Activated CD4-positive, alpha-beta T cell treated with anti-CD3 and anti-CD28 coated beads, Interleukin-2, amount 50 U/mL, for 48 hours (primary cell): ENCODE data around the gene MICB.

Experiments used
- DNase-seq, 2 experiments: peaks; one replicate each; pipeline ENCODE4 v3.0.0-alpha.2; 2020

MICB gene

DNA sequence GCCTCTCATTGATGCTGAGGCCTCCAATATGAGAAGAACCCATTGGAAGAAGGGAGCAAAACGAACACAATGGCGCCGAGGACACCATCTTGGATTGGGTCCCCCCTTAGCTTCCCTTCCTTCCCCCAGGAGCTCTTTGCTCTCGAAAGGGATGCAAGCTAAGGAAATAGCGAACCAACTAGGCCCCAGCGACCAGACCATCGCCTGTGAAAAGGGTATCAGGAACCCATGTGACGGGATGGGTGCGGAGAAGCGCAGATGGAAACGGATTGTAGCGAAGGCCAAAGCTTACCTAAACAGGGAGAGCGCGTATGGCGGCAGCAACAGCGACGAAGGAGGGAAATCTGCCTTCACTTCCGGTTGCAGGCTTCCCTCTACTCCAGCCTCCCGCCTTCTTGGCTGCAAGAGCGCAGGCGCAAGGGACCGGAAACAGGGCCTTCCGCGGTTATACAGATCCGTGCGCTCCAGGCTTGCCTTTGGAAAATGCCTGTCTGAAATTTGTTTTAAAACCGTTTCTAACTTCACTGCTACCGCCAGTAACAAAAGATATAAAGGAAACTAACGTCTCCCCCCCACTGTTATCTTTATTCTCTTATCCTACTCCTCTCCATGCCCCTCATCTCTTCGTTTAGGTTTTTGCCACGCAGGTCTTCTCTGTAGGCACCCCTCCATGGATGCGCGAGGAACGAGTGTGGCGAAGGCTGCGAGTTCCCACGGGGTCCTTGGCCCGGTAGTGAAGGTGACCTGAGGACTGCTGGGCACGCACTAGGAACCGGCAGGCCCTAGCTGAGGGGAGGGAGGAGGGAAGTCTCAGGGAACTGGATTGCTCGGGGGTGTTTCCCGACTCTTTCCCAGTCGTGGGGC, 43.9 kb downstream of the MICB start, which contains the start of gene DDX39B:
Gene DDX39B (minus strand): TSS at position 346 of the 864 bp plus-strand sequence. CDS start 1,471 bp downstream, outside the sequence.
- DNase-seq = peak; percentile 91 to 94

DNA sequence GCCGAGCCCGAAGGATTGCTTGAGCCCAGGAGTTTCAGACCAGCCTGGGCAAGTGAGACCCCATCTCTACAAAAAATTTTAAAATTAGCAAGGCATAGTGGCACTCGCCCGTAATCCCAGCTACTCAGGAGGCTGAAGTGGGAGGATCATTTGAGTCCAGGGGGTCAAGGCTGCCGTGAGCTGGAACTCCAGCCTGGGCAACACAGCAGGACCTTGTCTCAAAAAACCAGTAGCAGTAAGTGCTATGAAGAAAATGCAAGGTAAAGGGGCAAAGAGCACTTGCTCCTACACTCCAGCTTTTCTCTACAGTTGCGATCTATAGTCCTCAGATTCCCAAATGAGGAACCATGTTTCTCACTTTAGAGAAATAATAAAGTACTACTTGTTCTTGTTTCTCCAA, 45.7 kb downstream of the MICB start:
- DNase-seq = no peak

DNA sequence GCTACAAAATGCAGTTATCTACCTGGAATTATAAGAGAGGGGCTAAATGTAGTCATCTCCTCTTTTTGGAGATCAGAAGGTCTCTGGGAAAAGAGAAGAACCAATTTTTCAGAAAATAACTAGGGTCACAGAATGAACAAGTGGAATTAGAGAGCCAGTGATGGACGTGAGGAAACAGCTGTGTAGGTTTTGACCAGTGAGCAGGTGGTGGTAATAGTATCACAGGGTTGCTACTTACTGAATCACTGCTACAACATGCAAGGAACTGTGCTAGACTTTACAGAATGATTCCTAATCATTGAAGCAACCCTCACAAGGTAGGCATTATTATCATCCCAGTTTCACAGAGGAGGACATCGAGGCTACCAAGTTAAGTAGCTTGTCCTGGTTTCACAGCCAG, 46.7 kb downstream of the MICB start:
- DNase-seq = no peak

DNA sequence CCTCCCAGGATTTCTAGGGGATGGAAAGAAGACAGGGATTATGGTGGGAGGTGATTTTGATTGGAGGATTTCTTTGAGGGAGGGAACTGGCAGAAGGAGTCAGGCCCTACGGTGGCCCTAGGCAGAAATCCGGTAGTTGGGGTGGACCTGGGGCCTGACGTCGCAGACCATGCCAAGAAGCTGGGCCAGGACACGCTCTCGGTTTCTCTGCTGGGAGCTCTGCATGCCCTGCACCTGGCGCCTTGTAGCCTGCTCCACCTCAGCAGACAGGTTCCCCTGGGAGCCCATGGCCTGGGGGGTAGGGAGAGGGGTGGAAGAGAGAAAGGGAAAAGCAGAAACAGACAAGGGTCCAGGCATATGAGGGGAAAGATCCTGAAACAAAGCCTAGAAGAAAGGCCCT, 47.3 kb downstream of the MICB start:
- DNase-seq = no peak

DNA sequence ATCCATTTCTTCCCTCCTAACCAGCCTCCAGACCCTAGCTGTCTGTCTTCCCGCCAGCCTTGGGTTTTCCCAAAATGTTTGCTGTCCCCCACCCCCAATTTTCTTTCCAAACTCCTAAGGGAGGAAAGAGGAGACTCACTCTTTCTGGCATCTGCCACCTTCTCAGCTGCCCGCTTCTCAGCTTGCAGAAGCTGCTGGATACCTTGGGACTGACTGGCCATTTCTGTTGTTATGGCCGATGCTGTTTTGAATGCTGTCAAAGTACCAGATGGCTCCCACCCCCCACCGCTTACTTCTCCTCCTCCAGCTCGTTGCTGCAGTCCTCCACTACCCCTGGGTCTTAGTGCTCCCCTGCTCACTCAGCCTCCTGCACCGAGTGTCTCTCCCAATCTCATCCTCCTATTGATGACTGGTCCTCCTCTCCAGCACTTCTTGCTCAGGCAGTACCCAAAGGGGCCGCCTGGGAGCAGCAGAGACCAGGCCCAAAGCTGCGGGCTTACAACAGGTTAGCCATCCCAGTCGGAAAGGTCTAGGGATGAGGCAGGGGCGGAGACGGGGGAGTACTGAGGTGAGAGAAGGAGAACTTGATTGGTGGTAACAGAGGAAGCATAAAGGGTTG, 48.5 kb downstream of the MICB start, which contains the start of gene ATP6V1G2:
Gene ATP6V1G2 (minus strand): TSS at position 270 of the 619 bp plus-strand sequence. CDS start 49 bp downstream, at position 221.
- peak; percentile 93 to 96 for DNase-seq

DNA sequence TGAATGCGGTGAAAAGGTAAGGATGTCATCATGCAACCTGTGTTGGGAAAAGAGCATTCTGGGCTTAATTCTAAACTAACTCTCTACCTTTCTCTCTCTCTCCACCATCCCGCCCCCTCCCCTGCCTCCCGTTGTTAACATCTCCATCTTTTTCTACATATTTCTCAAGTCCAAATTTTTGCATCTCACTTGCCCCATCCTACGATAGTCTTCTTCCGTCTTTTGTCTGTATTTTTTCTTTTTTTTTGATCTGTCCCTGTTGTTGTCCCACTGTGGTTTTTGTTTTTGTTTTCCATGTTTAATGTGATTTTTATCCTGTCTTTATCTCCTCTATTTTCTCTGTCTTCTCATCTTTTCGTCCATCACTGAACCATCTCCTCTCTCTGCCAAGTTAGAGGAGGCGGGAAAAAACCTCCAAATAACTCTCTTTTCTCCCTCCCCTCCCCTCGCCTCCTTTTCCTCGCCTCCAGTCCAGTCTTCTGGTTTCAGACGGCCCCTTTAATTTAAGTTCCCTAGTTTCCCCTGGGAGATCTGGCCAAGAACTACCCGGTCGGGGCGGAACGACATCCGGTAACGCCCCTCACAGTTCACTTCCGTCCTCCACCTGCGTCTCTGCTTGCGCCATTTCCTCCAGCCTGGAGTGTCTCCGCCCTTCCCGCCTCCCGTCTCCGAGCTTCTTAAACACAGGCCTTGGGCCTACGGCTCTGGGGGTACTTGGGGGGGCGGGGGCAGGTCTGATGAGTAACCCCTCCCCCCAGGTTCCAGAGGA, 49.2 kb downstream of the MICB start, which contains the start of gene NFKBIL1:
Gene NFKBIL1 (plus strand): TSS at position 651 of the 769 bp plus-strand sequence. CDS start 87 bp downstream, at position 738.
- DNase-seq = peak; percentile 91 to 95

DNA sequence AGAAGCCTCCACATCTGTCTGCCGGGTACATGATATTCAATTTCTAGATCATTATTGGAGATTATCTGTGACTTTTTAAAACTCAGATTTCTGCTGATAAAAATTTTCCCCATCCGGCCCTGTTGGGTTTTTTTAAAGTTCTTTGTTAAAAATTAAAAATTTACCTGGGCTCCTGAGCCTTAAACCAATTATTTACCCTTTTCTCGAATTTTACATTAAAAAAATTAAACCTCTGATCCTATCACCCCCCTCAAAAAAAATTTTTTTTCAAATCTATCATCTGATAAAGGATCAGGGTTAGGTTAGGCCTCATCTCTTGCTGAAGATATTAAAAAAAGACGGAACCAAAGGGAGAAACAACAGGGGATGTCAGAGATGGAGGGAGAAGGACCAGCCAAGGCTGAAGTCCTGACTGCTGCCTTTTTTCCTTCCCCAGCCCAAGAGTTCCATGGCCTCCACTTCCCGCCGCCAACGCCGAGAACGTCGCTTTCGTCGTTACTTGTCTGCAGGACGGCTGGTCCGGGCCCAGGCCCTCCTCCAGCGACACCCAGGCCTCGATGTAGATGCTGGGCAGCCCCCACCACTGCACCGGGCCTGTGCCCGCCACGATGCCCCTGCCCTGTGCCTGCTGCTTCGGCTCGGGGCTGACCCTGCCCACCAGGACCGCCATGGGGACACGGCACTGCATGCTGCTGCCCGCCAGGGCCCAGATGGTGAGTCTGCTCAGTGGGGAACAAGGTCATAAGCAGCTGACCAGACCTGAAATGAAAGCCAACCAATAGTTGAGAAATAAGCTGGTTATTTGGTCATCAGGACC, 50.0 kb downstream of the MICB start:
- DNase-seq = no peak

DNA sequence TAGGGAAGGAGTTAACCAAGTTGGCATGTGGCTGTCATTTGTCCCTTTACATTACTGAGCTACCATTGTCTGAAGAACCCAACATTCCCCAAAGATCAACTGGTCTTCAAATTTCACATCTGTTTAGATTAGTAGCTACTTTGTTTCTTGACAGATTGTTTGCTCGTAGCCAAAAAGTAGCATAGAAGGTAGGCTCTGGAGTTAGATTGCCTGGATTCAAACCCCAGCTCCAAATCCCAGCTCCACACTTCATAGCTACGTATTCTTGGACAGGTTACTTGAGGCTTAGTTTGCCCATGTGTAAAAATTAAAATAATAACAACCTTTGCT, 50.6 kb downstream of the MICB start:
- DNase-seq = no peak

DNA sequence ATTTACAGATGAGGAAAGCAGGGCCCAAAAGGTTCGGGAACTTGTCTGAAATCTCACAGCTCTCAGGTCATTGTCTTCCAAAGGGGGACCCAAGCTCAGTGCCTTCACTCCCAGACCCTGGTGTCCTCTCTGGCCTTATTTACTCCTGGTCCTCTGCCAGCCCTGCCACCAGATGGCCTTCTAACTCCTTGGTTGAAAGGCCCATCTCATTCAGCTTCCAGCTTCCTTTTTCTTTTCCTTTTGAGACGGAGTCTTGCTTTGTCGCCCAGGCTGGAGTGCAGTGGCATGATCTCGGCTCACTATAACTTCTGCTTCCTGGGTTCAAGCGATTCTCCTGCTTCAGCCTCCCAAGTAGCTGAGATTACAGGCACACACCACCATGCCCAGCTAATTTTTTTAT, 53.4 kb downstream of the MICB start:
- DNase-seq = peak; percentile 65 to 73

DNA sequence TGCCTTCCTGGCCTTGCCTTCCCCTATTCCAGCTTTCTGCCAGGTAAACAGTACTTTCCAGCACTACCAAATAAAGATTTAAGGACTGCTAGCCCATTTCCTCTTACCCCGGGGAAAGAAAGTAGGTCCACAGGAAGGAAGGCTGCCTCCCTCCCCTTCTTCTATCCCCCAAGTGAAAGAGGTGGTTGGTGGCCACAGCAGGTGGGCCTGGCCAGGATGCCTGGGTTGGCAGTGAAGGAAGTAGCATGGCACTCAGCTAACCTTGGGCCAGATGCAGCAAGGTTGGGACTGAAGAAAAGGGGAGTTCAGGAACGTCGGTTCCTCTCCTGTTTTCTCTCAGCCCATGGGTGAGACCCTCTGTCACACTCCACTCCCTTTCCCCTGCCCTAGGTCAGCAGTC, 58.4 kb downstream of the MICB start:
- no peak for DNase-seq

DNA sequence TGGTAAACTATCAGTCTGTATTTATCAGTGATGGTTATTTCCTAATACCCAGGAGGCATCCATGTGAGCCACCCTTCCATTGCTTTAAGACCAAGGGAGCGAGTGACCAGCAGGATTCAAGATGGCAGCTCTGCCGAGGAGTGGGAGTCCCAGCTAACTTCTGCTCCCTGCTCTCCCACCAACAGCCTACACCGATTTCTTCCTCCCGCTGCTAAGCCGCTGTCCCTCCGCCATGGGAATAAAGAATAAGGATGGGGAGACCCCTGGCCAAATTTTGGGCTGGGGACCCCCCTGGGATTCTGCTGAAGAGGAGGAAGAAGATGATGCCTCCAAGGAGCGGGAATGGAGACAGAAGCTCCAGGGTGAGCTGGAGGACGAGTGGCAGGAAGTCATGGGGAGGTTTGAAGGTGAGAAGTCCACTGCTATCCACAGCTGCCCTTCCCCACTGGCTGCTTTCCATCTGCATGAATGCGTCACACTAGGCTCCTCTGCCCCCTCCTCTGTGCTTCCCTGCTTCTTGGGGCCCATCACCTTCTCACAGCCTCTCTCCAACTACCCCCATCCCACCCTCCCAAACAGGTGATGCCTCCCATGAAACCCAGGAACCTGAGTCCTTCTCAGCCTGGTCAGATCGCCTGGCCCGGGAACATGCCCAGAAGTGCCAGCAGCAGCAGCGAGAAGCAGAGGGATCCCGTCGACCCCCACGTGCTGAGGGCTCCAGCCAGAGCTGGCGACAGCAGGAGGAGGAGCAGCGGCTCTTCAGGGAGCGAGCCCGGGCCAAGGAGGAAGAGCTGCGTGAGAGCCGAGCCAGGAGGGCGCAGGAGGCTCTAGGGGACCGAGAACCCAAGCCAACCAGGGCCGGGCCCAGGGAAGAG, 59.7 kb downstream of the MICB start:
- DNase-seq = no peak

DNA sequence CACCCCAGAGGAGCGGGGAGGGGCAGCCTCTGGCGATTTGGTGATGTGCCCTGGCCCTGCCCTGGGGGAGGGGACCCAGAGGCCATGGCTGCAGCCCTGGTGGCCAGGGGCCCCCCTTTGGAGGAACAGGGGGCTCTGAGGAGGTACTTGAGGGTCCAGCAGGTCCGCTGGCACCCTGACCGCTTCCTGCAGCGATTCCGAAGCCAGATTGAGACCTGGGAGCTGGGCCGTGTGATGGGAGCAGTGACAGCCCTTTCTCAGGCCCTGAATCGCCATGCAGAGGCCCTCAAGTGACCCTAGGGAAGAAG, 60.3 kb downstream of the MICB start:
- DNase-seq = no peak

DNA sequence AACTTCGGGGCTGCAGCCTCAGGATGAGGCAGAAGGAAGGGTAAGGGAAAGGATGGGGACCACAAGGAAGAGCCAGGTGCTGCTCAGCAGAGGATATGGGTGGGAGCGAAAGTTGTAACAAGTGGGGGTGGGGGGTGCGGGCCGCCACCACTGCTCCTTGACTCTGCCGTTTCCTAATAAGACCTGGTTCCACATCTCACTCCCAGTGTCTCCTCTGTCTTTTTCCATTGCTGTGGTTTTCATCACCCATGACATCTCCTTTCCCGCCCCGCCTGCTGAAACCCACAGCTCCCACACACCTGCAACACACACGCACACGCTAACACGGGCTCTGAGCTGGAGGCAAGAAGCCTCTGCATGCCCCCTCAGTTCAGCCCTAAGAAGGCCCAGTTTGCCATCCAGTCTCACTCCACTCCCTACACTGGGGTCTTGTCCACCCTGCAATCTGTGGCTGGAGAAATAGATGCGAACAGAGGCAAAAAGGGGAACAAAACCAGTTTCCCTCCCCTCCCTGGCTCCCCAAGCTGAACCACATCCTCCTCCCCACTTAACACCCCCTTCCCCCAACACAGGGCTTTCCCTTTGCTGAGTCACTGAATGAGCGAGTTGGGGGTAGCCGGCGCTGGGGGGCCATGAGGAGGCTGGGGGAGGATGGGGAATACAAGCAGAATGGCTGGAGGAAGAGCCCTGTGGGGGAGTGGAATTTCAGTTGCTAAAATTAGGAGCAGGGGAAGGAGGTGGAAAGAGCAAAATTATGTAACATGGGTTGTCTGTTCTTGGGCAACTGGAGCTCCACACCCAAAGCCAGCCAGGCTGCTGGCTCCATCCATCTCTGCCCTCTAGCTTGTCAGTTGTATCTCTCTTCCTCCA, 60.9 kb downstream of the MICB start:
- DNase-seq = peak; percentile 76 to 80

DNA sequence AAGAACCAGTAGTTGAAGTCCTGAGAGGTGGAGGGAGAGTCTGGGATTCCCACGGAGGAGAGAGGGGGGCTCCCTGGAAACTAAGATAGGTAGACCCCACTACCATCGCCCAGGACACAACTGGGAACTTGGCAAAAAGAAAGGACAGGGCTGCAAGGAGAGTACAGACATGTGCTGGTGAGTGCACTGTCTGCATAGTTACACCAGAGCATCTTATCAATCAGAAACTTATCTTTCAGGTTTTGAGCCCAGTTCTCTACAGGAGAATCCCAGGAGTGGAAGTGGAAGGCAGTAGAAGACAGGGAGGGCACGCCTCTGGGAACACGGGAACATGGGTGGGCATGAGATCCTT, 61.6 kb downstream of the MICB start:
- DNase-seq = no peak

DNA sequence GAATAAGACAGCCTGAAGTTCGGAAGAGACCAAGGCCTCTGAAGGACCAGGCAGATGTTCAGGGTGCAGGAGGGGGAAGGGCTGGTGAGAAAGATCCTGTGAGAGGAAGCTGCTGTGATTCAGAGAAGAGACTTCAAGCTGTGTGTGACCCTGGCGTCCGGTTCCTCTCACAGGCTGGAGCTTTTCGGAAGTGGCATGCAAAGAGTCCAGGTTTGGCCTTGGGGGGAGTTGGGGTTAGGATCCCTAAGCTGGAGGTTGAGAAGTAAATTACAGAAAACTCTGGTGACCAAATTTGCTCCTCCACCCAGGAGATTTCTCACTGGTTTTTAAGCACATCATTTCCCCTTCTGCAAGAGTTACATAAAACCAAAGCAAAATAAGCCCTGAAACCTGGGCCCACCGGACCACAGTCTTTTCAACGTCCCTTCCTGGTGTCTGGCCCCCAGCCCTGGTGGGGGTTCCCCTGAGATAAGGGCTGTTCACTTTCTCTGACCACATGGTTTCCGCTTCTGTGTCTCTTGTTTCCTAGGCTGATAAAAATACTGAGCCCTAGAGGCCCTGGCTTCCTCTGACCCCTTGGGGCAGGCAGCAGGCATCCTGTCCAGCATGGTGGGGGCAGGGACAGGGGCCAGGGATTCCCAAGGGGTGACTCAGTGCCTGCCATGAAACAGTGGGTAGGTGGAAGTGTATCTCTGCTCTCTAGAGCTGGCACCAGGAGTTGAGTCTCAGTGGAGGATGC, 62.2 kb downstream of the MICB start:
- peak; percentile 65 to 68 for DNase-seq

DNA sequence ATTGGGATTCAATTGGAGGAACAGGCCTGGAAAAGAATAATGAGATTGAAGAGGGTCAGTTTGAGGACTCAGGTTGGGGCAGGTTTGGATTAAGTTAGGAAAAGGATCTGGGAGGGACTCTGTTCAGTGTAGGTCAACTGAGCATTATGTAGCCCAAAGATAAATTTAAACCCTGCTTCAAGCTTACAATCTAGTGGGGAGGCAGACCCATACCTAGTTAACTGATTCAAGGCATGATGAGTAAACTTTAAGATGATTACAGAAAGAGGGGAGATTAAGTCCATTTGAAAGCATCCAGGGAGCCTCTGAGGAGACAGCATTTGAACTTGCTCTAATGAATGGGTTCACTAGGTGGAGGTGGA, 62.7 kb downstream of the MICB start:
- no peak for DNase-seq
